ENCODE measurements around the gene DBH. TPM values are rescaled to one million over a fixed set of nuclear protein-coding genes. Genes with fewer than 3 reads are reported as not detected.

The DBH gene
- total and polyA plus RNA-seq, 2 of the 13 experiments (the other 11 are each of a cell fraction or from before 2014, with no cell fraction given) = not detected

DNA sequence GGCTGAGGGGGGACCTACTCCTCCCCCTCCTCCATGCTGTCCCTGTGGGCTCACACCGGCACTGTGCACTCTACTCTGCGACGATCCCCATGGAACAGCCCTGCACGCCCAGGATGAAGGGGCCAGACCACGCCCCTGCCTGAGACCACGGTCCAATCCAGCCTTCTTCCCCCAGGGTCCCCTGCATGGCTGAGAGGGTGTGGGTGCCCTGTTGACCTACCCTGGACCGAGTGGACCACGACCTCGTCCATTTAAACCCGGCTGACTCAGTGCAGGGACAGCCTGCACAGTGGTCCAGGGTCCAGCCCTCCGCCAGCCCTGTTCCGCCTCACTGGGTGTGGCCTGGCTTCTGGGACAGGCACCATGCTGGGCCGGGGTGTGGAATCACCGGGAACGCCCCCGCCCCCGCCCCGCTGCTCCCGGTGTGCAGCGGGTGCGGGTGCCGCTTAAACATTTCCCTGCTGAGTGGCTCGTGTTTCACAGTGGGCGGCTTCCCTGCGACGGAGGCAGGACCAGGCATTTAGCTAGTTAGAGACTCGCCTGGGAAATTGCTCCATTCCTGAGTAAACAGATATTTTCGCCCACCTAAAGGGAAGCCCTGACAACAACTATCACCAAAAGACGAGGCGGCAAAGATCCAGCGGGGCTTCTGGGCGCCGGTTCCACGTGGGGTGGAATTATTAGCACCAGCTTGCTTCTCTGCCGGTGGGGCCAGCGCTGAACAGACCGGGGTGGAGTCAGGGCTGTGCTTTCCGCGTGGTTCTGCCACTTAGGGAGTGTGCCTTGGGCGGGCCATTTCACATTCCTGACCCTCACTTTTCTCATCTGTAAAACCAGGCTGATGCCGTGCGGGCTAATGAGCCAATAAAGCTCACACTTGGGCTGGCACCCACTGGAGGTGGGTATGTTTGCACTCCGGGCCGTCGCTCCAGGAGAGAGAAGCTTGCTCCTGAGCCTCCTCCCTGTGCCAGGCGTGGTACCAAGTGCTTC, 22.6 kb downstream of the DBH start:
- Histone ChIP-seq H4K20me1 (ENCODE audit: insufficient read depth, low read length) (no peaks in the 10 kb centered on the region), H3K9me3 (ENCODE audit: low read length) (no peaks in the 10 kb centered on the region), H3K9ac (ENCODE audit: insufficient read depth, low read depth, low read length) (no peak overlapping the region), H3K27me3 (ENCODE audit: control insufficient read depth in 1 of 2, insufficient read depth in 2 of 2, low read length in 2 of 2) (0 out of 5 replicates have a peak, but pooled peaks cover 1 to 5% of the 10 kb centered on the region in 2 experiments), H2AFZ (ENCODE audit: low read length) (no peak overlapping the region), H3K4me2 (ENCODE audit: low read depth, low read length) (peak overlapping the region; percentile 54), H3K27ac (ENCODE audit: extremely low read length, insufficient read depth, low read length) (peak overlapping the region; percentile 11), H3K79me2 (ENCODE audit: insufficient read depth, low read length) (no peaks in the 10 kb centered on the region), H3K36me3 (replicated peaks in 1 of 2; ENCODE audit: control insufficient read depth in 1 of 2, insufficient read depth in 2 of 2, low read length in 2 of 2) (peaks cover 0 to 7% of the 10 kb centered on the region in 2 experiments; a peak in 1 of 5 replicates), H3K4me3 (replicated peaks in 1 of 3; ENCODE audit: insufficient read depth in 1 of 3, low read depth in 2 of 3, low read length in 3 of 3) (peak overlapping the region; percentile 16 to 49 (median 16); a peak in 3 of 6 replicates), H3K4me1 (ENCODE audit: insufficient read depth, low read length) (peaks cover 37% of the 10 kb centered on the region)
- DNase-seq (ENCODE audit: low spot score) = peak; percentile 81
- WGBS (ENCODE audit: low lambda C conversion rate) = 5% methylated on average over 12 of the region's 46 CpGs
- intact Hi-C loops (cut with micrococcal nuclease; ENCODE audit: unreplicated experiment) = loop anchor here (2.0 kb wide), 1 partner anchor 56 kb away; no protein-coding TSS in a partner anchor
- CTCF ChIA-PET (ENCODE audit: low intra/inter-chr PET ratio, low total read pairs) = no interaction called here
- no TSS peak for BruUV-seq (replicated peaks)
- in situ Hi-C loops (cut with HindIII; ENCODE audit: extremely low pct_ligation_motif_present, low pct_unique_long_range_greater_than_20kb) = no loop called here
- POLR2A ChIA-PET = interaction anchor here (0.8 kb wide), 2 partner anchors 56 to 81 kb away, joined by 3 to 5 read pairs; no protein-coding TSS in a partner anchor
- peak; percentile 94 for FAIRE-seq
- peak; percentile 91 for ATAC-seq
- no peak for TF ChIP-seq SALL2 (CRISPR knock-in tag; IDR thresholded peaks at IDR 0.05)
- TF ChIP-seq, protein P1, sequence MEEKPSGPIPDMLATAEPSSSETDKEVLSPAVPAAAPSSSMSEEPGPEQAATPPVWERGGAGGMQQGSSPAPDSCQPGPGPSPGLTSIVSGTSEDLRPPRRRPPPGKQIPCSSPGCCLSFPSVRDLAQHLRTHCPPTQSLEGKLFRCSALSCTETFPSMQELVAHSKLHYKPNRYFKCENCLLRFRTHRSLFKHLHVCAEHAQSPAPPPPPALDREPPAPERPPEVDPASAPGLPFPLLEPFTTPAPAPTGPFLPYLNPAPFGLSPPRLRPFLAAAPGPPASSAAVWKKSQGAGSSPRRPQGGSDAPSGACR (CRISPR knock-in tag; IDR thresholded peaks at IDR 0.05) = peak; percentile 68; the same call in 1 of the 2 replicates
- 0 out of 2 replicates have a peak, but pooled peaks have one; percentile 36 for TF ChIP-seq ZNF644 (CRISPR knock-in tag; IDR thresholded peaks at IDR 0.05; ENCODE audit: low read depth)
- 0 out of 2 replicates have a peak, but pooled peaks have one; percentile 12 for TF ChIP-seq STAG1 (CRISPR knock-in tag; IDR thresholded peaks at IDR 0.05)
- TF ChIP-seq, protein P2, sequence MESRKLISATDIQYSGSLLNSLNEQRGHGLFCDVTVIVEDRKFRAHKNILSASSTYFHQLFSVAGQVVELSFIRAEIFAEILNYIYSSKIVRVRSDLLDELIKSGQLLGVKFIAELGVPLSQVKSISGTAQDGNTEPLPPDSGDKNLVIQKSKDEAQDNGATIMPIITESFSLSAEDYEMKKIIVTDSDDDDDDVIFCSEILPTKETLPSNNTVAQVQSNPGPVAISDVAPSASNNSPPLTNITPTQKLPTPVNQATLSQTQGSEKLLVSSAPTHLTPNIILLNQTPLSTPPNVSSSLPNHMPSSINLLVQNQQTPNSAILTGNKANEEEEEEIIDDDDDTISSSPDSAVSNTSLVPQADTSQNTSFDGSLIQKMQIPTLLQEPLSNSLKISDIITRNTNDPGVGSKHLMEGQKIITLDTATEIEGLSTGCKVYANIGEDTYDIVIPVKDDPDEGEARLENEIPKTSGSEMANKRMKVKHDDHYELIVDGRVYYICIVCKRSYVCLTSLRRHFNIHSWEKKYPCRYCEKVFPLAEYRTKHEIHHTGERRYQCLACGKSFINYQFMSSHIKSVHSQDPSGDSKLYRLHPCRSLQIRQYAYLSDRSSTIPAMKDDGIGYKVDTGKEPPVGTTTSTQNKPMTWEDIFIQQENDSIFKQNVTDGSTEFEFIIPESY (CRISPR knock-in tag; IDR thresholded peaks at IDR 0.05) = peak; percentile 15; the same call in 1 of the 2 replicates
- TF ChIP-seq, protein P3, sequence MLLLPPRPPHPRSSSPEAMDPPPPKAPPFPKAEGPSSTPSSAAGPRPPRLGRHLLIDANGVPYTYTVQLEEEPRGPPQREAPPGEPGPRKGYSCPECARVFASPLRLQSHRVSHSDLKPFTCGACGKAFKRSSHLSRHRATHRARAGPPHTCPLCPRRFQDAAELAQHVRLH (CRISPR knock-in tag; IDR thresholded peaks at IDR 0.05; ENCODE audit: borderline replicate concordance, low read depth) = peak; percentile 53; the same call in 1 of the 2 replicates
- no peak for TF ChIP-seq GABPA (IDR thresholded peaks at IDR 0.05; ENCODE audit: low read depth, low read length)
- no peak for TF ChIP-seq GABPA (CRISPR knock-in tag; IDR thresholded peaks at IDR 0.05; ENCODE audit: low read depth)
- 0 out of 2 replicates have a peak, but pooled peaks have one; percentile 44 for TF ChIP-seq SIN3A (IDR thresholded peaks at IDR 0.05; ENCODE audit: borderline replicate concordance, low read depth, low read length)
- 0 out of 2 replicates have a peak, but pooled peaks have one; percentile 60 for TF ChIP-seq ZNF572 (CRISPR knock-in tag; IDR thresholded peaks at IDR 0.05)
- 0 out of 2 replicates have a peak, but pooled peaks have one; percentile 65 for TF ChIP-seq NFKB2 (CRISPR knock-in tag; IDR thresholded peaks at IDR 0.05; ENCODE audit: borderline replicate concordance)
- TF ChIP-seq KLF9 (CRISPR knock-in tag; IDR thresholded peaks at IDR 0.05; ENCODE audit: low read depth) = peak; percentile 60; the same call in 1 of the 2 replicates
- TF ChIP-seq PITX1 (CRISPR knock-in tag; IDR thresholded peaks at IDR 0.05) = peak; percentile 66; the same call in 1 of the 2 replicates
- peak; percentile 92 for TF ChIP-seq HDAC1 (CRISPR knock-in tag; IDR thresholded peaks at IDR 0.05)
- TF ChIP-seq AGO2 (optimal IDR thresholded peaks at IDR 0.05; ENCODE audit: low read depth, low read length) = peak; percentile 96
- peak; percentile 83; the same call in 1 of the 2 replicates for TF ChIP-seq SP4 (CRISPR knock-in tag; IDR thresholded peaks at IDR 0.05)
- peak; percentile 57; the same call in 1 of the 2 replicates for TF ChIP-seq HIVEP1 (CRISPR knock-in tag; IDR thresholded peaks at IDR 0.05)
- 0 out of 2 replicates have a peak, but pooled peaks have one; percentile 15 for TF ChIP-seq ZNF564 (CRISPR knock-in tag; IDR thresholded peaks at IDR 0.05)
- 0 out of 2 replicates have a peak, but pooled peaks have one; percentile 36 for TF ChIP-seq ZNF543 (CRISPR knock-in tag; IDR thresholded peaks at IDR 0.05)
- TF ChIP-seq SRSF1 (optimal IDR thresholded peaks at IDR 0.05; ENCODE audit: low read depth, low read length) = peak; percentile 88
- TF ChIP-seq PHF5A (CRISPR knock-in tag; IDR thresholded peaks at IDR 0.05; ENCODE audit: low read depth, unreplicated experiment) = peak; percentile 41
- TF ChIP-seq RARG (CRISPR knock-in tag; IDR thresholded peaks at IDR 0.05; ENCODE audit: low read depth) = no peak

All from HepG2 (cell line).